ENCODE data around the gene YIF1A.

GRCh38 chr11:66299186-66299585 is 10.2 kb upstream of the YIF1A start:
- TF ChIP-seq CTCF (IDR thresholded peaks at IDR 0.05) (no peak), EP300 (IDR thresholded peaks at IDR 0.05) (no peak), POLR2A (IDR thresholded peaks at IDR 0.05) (no peak), POLR2AphosphoS5 (IDR thresholded peaks at IDR 0.05) (no peak)
